Upper lobe of left lung (tissue), 4 donors: Measurements from ENCODE around the gene CIAO2B.
A peak's percentile ranks its signal among the peaks of the same experiment; 100 is the strongest.

Experiments used
- POLR2A ChIP-seq, 4 donors: fragments of 450-650 bp; IDR thresholded peaks; one replicate each; pipeline ENCODE4 v1.5.1; 2016 to 2017; ENCODE audit warnings: antibody characterized with exemption in 4 of 4, mild to moderate bottlenecking in 2 of 4
- TF ChIP-seq, protein P1 (sequence below), 6 experiments: fragments of 450-650 bp in 4 of 6; fragments of 200-600 bp in 2 of 6; sonication (generic) in 2 of 6; IDR thresholded peaks; one replicate each; pipeline ENCODE4 v1.5.1; 2016 to 2019; ENCODE audit warnings: antibody characterized with exemption in 6 of 6

DNA sequence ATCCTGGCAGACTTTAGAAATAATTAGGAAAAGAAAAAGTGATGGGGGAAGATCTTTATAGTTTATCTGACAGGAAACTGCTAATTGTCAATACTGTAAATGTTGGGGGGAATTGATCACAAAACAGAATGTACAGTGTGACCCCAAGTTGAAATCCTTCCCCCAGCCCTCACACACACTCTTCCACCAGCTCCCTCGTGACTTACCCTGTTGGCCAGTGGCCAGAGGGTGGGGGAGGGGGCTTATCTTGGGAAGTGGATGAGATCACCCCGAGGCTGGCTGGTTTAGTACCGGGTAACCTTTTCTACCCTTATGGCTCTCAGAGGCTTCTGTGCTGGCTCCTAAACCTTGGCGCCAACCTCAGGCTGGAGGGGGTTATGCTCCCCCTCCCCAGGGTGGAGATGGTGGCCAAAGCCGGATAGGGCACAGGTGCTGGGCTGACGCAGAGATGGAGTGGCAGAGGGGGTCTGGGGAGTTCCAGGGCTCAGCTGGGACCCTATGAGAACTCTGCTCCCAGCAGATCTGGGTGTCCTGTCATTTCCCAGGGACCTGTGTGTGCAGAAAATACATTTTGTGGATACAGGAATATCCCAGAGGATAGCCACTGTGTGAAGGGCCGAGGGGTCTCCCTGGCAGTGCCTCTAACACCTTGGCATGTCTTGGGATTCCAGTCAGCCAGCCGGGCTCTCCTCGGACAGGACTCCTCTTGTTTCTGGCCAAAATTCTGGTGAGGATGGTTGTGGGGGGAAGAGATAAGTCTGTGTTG is 34.1 kb downstream of the CIAO2B start:
- TF ChIP-seq, protein P1, sequence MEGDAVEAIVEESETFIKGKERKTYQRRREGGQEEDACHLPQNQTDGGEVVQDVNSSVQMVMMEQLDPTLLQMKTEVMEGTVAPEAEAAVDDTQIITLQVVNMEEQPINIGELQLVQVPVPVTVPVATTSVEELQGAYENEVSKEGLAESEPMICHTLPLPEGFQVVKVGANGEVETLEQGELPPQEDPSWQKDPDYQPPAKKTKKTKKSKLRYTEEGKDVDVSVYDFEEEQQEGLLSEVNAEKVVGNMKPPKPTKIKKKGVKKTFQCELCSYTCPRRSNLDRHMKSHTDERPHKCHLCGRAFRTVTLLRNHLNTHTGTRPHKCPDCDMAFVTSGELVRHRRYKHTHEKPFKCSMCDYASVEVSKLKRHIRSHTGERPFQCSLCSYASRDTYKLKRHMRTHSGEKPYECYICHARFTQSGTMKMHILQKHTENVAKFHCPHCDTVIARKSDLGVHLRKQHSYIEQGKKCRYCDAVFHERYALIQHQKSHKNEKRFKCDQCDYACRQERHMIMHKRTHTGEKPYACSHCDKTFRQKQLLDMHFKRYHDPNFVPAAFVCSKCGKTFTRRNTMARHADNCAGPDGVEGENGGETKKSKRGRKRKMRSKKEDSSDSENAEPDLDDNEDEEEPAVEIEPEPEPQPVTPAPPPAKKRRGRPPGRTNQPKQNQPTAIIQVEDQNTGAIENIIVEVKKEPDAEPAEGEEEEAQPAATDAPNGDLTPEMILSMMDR (IDR thresholded peaks at IDR 0.05), result no peak
- TF ChIP-seq POLR2A (IDR thresholded peaks at IDR 0.05), result peak in 1 of 4 donors; percentile 24
